ENCODE measurements around the gene PPIL4.

The PPIL4 gene

GRCh38 chr6:149492798-149493343 lies 53.0 kb downstream of the PPIL4 start:
- Histone ChIP-seq H3K9ac (ENCODE audit: low read length) (no peak overlapping the region), H3K36me3 (replicated peaks; ENCODE audit: low read depth, low read length) (peaks cover 3% of the 10 kb centered on the region), H3K4me2 (ENCODE audit: low read length) (peak overlapping the region; percentile 82; the same call in 1 of the 2 replicates), H3K27me3 (ENCODE audit: low read depth, low read length) (no peaks in the 10 kb centered on the region), H2AFZ (ENCODE audit: low read depth, low read length) (no peak overlapping the region), H4K20me1 (ENCODE audit: insufficient read depth, low read length) (no peaks in the 10 kb centered on the region), H3K9me3 (ENCODE audit: insufficient read depth, low read length) (no peaks in the 10 kb centered on the region), H3K27ac (ENCODE audit: low read length) (peak overlapping the region; percentile 36; the same call in 1 of the 2 replicates), H3K4me3 (ENCODE audit: low read length) (no peak overlapping the region), H3K4me1 (ENCODE audit: low read length) (peaks cover 71% of the 10 kb centered on the region), H3K79me2 (ENCODE audit: low read length) (peaks cover 3% of the 10 kb centered on the region)
- TF ChIP-seq, protein P1, sequence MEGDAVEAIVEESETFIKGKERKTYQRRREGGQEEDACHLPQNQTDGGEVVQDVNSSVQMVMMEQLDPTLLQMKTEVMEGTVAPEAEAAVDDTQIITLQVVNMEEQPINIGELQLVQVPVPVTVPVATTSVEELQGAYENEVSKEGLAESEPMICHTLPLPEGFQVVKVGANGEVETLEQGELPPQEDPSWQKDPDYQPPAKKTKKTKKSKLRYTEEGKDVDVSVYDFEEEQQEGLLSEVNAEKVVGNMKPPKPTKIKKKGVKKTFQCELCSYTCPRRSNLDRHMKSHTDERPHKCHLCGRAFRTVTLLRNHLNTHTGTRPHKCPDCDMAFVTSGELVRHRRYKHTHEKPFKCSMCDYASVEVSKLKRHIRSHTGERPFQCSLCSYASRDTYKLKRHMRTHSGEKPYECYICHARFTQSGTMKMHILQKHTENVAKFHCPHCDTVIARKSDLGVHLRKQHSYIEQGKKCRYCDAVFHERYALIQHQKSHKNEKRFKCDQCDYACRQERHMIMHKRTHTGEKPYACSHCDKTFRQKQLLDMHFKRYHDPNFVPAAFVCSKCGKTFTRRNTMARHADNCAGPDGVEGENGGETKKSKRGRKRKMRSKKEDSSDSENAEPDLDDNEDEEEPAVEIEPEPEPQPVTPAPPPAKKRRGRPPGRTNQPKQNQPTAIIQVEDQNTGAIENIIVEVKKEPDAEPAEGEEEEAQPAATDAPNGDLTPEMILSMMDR (IDR thresholded peaks at IDR 0.05; ENCODE audit: low read depth, low read length): 0 out of 2 replicates have a peak, but pooled peaks have one; percentile 18
- TF ChIP-seq EZH2phosphoT487 (IDR thresholded peaks at IDR 0.05; ENCODE audit: low read depth): no peak

DNA sequence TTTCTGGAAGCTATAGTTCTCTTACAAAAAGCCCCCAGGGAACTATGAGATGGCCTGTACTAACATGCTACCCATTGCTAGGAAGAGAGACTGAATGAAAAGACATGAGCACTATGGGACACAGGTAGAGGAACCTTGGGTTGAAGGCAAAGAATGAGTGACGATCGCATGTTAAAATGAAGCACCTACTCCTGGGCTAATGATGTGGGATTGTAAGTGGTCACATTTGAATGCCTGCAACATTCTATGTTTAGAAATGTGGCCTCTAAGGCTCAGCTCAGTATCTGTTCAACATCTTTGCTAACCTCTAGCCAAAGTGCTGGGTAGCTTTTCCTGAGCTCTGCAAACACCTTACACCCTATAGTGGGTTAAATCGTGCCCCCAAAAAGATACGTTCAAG lies 55.9 kb downstream of the PPIL4 start:
- Histone ChIP-seq H3K27ac (ENCODE audit: low read length) (no peak overlapping the region), H4K20me1 (ENCODE audit: insufficient read depth, low read length) (no peaks in the 10 kb centered on the region), H3K27me3 (ENCODE audit: low read depth, low read length) (no peaks in the 10 kb centered on the region), H3K4me2 (ENCODE audit: low read length) (no peak overlapping the region), H3K79me2 (ENCODE audit: low read length) (peaks cover 9% of the 10 kb centered on the region), H3K4me3 (ENCODE audit: low read length) (no peak overlapping the region), H3K36me3 (replicated peaks; ENCODE audit: low read depth, low read length) (no peaks in the 10 kb centered on the region), H3K9ac (ENCODE audit: low read length) (no peak overlapping the region), H3K9me3 (ENCODE audit: insufficient read depth, low read length) (no peaks in the 10 kb centered on the region), H3K4me1 (ENCODE audit: low read length) (peaks cover 69% of the 10 kb centered on the region), H2AFZ (ENCODE audit: low read depth, low read length) (no peak overlapping the region)
- TF ChIP-seq, protein P1 (IDR thresholded peaks at IDR 0.05; ENCODE audit: low read depth, low read length): no peak
- no peak for TF ChIP-seq EZH2phosphoT487 (IDR thresholded peaks at IDR 0.05; ENCODE audit: low read depth)

GRCh38 chr6:149488815-149489214 lies 57.0 kb downstream of the PPIL4 start:
- peaks cover 19% of the 10 kb centered on the region for H3K79me2 ChIP-seq (ENCODE audit: low read length)

DNA sequence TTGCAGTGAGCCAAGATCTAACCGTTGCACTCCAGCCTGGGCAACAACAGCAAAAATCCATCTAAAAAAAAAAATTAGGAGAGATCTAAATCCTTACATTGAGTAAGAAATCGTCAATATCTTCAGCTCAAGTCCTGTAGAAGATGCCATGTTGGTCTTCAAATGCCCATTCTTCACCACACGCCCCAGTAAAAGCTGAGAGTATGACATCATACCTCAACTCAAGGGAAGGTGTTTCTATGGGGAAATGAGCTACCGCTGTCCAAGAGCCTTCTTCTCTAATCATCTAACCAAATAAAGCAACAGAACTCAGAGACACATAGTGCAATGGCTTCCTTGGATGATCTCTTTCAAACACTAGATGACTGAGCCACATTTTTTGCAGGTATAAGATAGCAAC lies 58.5 kb downstream of the PPIL4 start:
- Histone ChIP-seq H3K4me3 (ENCODE audit: low read length) (no peak overlapping the region), H3K27me3 (ENCODE audit: low read depth, low read length) (no peaks in the 10 kb centered on the region), H3K4me2 (ENCODE audit: low read length) (peak overlapping the region; percentile 11; the same call in 1 of the 2 replicates), H3K9me3 (ENCODE audit: insufficient read depth, low read length) (no peaks in the 10 kb centered on the region), H3K36me3 (replicated peaks; ENCODE audit: low read depth, low read length) (peaks cover 6% of the 10 kb centered on the region), H3K79me2 (ENCODE audit: low read length) (peaks cover 34% of the 10 kb centered on the region), H4K20me1 (ENCODE audit: insufficient read depth, low read length) (no peaks in the 10 kb centered on the region), H2AFZ (ENCODE audit: low read depth, low read length) (no peak overlapping the region), H3K9ac (ENCODE audit: low read length) (no peak overlapping the region), H3K27ac (ENCODE audit: low read length) (no peak overlapping the region), H3K4me1 (ENCODE audit: low read length) (peaks cover 53% of the 10 kb centered on the region)
- no peak for TF ChIP-seq EZH2phosphoT487 (IDR thresholded peaks at IDR 0.05; ENCODE audit: low read depth)
- TF ChIP-seq, protein P1 (IDR thresholded peaks at IDR 0.05; ENCODE audit: low read depth, low read length): no peak

More at GRCh38 chr6:149488815-149489214, 57.0 kb downstream of the PPIL4 start:
- Histone ChIP-seq H3K36me3 (replicated peaks; ENCODE audit: low read depth, low read length) (peaks cover 4% of the 10 kb centered on the region), H3K27ac (ENCODE audit: low read length) (no peak overlapping the region), H2AFZ (ENCODE audit: low read depth, low read length) (no peak overlapping the region), H4K20me1 (ENCODE audit: insufficient read depth, low read length) (no peaks in the 10 kb centered on the region), H3K4me3 (ENCODE audit: low read length) (no peak overlapping the region), H3K4me1 (ENCODE audit: low read length) (peaks cover 58% of the 10 kb centered on the region), H3K9me3 (ENCODE audit: insufficient read depth, low read length) (no peaks in the 10 kb centered on the region), H3K9ac (ENCODE audit: low read length) (no peak overlapping the region), H3K27me3 (ENCODE audit: low read depth, low read length) (no peaks in the 10 kb centered on the region), H3K4me2 (ENCODE audit: low read length) (no peak overlapping the region)
- no peak for TF ChIP-seq EZH2phosphoT487 (IDR thresholded peaks at IDR 0.05; ENCODE audit: low read depth)
- TF ChIP-seq, protein P1 (IDR thresholded peaks at IDR 0.05; ENCODE audit: low read depth, low read length): no peak

All from OCI-LY3 (cell line).